Heart right ventricle (tissue), 16 donors: ENCODE results near the gene NCL. TPM values are rescaled to one million over a fixed set of nuclear protein-coding genes. Genes with fewer than 3 reads are reported as not detected.

ENCODE experiments used
- ATAC-seq, 8 donors: fragments of 200-7000 bp; cut with Tn5 transposase; one replicate each; pipeline ENCODE4 v1.9.1; 2020; ENCODE audit warnings: mild to moderate bottlenecking in 8 of 8, moderate library complexity in 8 of 8, moderate number of reproducible peaks in 1 of 8
- DNase-seq, 2 donors: peaks; one replicate each; pipeline ENCODE4 v3.0.0-alpha.2; 2020
- H3K27ac ChIP-seq, 10 donors: fragments of 200-600 bp; sonication (generic) in 2 of 10; one replicate each; pipeline versions ENCODE4 v1.5.0 to v1.8.0; 2020 to 2022; ENCODE audit warnings: mild to moderate bottlenecking in 3 of 10
- H3K27me3 ChIP-seq, 7 donors: fragments of 200-600 bp; one replicate each; pipeline ENCODE4 v1.8.0; 2021 to 2022; ENCODE audit warnings: mild to moderate bottlenecking in 2 of 7
- H3K36me3 ChIP-seq, 9 donors: fragments of 200-600 bp; sonication (generic) in 1 of 9; one replicate each; pipeline versions ENCODE4 v1.5.0 to v1.8.0; 2020 to 2022; ENCODE audit warnings: mild to moderate bottlenecking in 2 of 9
- H3K4me1 ChIP-seq, 9 donors: fragments of 200-600 bp; sonication (generic) in 1 of 9; one replicate each; pipeline versions ENCODE4 v1.5.0 to v1.8.0; 2020 to 2022; ENCODE audit warnings: mild to moderate bottlenecking in 4 of 9
- H3K4me3 ChIP-seq, 10 donors: fragments of 200-600 bp; sonication (generic) in 2 of 10; one replicate each; pipeline versions ENCODE4 v1.5.0 to v1.8.0; 2020 to 2022; ENCODE audit warnings: mild to moderate bottlenecking in 7 of 10, moderate library complexity in 2 of 10
- H3K9me3 ChIP-seq, 11 donors: fragments of 200-600 bp in 10 of 11; sonication (generic) in 2 of 11; one replicate each; pipeline versions ENCODE4 v1.5.0 to v1.8.0; 2013 to 2022; ENCODE audit warnings: mild to moderate bottlenecking in 2 of 11, control low read depth in 1 of 11, moderate library complexity in 1 of 11
- CTCF ChIP-seq, 9 donors: fragments of 200-600 bp; sonication (generic) in 2 of 9; IDR thresholded peaks; one replicate each; pipeline versions ENCODE4 v1.5.0 to v1.8.0; 2021 to 2022; ENCODE audit warnings: antibody characterized with exemption in 9 of 9, mild to moderate bottlenecking in 5 of 9, moderate library complexity in 1 of 9
- WGBS, 2 donors: extraction: QIAGEN DNeasy Blood & Tissue Kit; methylation state at CpG; one replicate each; pipeline ENCODE4 v1.1.7; 2013; ENCODE audit warnings: inconsistent platforms in 1 of 2; 5-methylcytosine and 5-hydroxymethylcytosine counted together
- intact Hi-C, 10 donors: fragments of 100-400 bp; cut with DNase I; formaldehyde crosslinking; loops; one replicate each; pipeline versions ENCODE4 v1.11.1 to v1.14.2; 2022
- polyA plus RNA-seq, 2 donors: library from polyadenylated mRNA; stranded (reverse); fragments of 200-250 nt; gene quantifications; one replicate each; pipeline ENCODE4 v1.2.3, GENCODE V29; 2013
- total RNA-seq, 10 donors: library from RNA; stranded (reverse); fragmentation: NEBNext Ultra II Directional in 3 of 10; extraction: Animal tissue kit (Norgen Biotek cat#: 25700) in 3 of 10; gene quantifications; one replicate each; pipeline versions ENCODE4 v1.2.1 to v1.2.4, GENCODE V29; 2021 to 2023
- donor health status: Arrhythmogenic right ventricular cardiomyopathy.
- donor health status: ischemic (EF 13 %, LVEDD 7.1; RV severe dilation, severe dysfunction).
- donor health status: healthy with polysubstance abuse.
- donor health status: DM: no; HTN: yes; CAD: no.
- donor health status: DM: no; HTN: no; CAD: no.
- donor health status: ischemic (EF 25% LVEDD 6.9; RV normal size, moderate dysfunction).
- donor health status: ischemic (EF 25% LVEDD 5.7; RV mildly dilated, moderate dysfunction).
- donor health status: healthy.
- donor health status: DM: yes; HTN: yes; CAD: no.
- donor health status: Ischemic cardiomyopathy.
- donor health status: ischemic (EF 35%, LVEDD 5.7; RV mildly dilated, moderate dysfunction).
- donor health status: nonischemic (EF 11% LVEDD 7.7; RV severe dilation, severe dysfunction).
- donor health status: DM: yes; HTN: yes; CAD: no.
- donor health status: PGD.
- donor health status: ischemic (EF 29% LVEDD 5.4; RV normal size, mild dysfunction).
- donor health status: nonischemic (EF 23%, LVEDD 6.1; RV moderate dilation, normal function).

Gene NCL
- total and polyA plus RNA-seq, 12 donors: 127 to 363 (median 300) TPM

GRCh38 chr2:231429901-231430300 lies 34.4 kb downstream of the NCL start:
- no peaks in the 10 kb centered on the region for H3K9me3 ChIP-seq
- no peak overlapping the region for H3K27ac ChIP-seq
- intact Hi-C loops: no loop called here
- no peaks in the 10 kb centered on the region for H3K36me3 ChIP-seq
- TF ChIP-seq CTCF (IDR thresholded peaks at IDR 0.05): no peak
- no peaks in the 10 kb centered on the region for H3K27me3 ChIP-seq
- no peaks in the 10 kb centered on the region for H3K4me1 ChIP-seq
- WGBS, 2 donors: 91 to 93% methylated on average over 3 of the region's 3 CpGs
- H3K4me3 ChIP-seq: no peak overlapping the region
- no peak for ATAC-seq
- no peak for DNase-seq

- no peaks in the 10 kb centered on the region for H3K4me1 ChIP-seq
- 77 to 79% methylated on average over 6 of the region's 6 CpGs for WGBS, 2 donors
- no peak overlapping the region for H3K4me3 ChIP-seq
- intact Hi-C loops: no loop called here
- DNase-seq: no peak
- TF ChIP-seq CTCF (IDR thresholded peaks at IDR 0.05): no peak
- H3K27ac ChIP-seq: no peak overlapping the region
- ATAC-seq: no peak
- no peaks in the 10 kb centered on the region for H3K27me3 ChIP-seq
- no peaks in the 10 kb centered on the region for H3K9me3 ChIP-seq
- H3K36me3 ChIP-seq: no peaks in the 10 kb centered on the region
Observed at GRCh38 chr2:231429152-231429551, 35.1 kb downstream of the NCL start.

- TF ChIP-seq CTCF (IDR thresholded peaks at IDR 0.05): no peak
- ATAC-seq (no peak), DNase-seq (no peak)
- no peaks in the 10 kb centered on the region for H3K36me3 ChIP-seq
- no peaks in the 10 kb centered on the region for H3K27me3 ChIP-seq
- 88 to 91% methylated on average over 3 of the region's 3 CpGs for WGBS, 2 donors
- no peaks in the 10 kb centered on the region for H3K4me1 ChIP-seq
- no peak overlapping the region for H3K4me3 ChIP-seq
- H3K9me3 ChIP-seq: no peaks in the 10 kb centered on the region
- H3K27ac ChIP-seq: peak overlapping the region in 1 of 10 donors; percentile 20
- intact Hi-C loops: no loop called here
Observed at GRCh38 chr2:231427116-231427515, 37.2 kb downstream of the NCL start.

- H3K27me3 ChIP-seq: no peaks in the 10 kb centered on the region
- ATAC-seq: no peak
- no peak for TF ChIP-seq CTCF (IDR thresholded peaks at IDR 0.05)
Observed at GRCh38 chr2:231425811-231426703, 38.2 kb downstream of the NCL start.

More at GRCh38 chr2:231425811-231426703, 38.2 kb downstream of the NCL start:
- H3K27ac ChIP-seq: no peak overlapping the region
- no peaks in the 10 kb centered on the region for H3K36me3 ChIP-seq
- intact Hi-C loops: no loop called here
- no peaks in the 10 kb centered on the region for H3K9me3 ChIP-seq
- DNase-seq: no peak
- H3K4me1 ChIP-seq: no peaks in the 10 kb centered on the region
- H3K4me3 ChIP-seq: no peak overlapping the region
- 73 to 76% methylated on average over 21 of the region's 21 CpGs for WGBS, 2 donors
